ENCODE measurements around the gene LUC7L.
"Not testable (repeated sequence)": the region's sequence is repeated elsewhere in the genome, so short reads cannot be mapped to it uniquely, and the experiment has no call there.

The LUC7L gene

GRCh38 chr16:239948-240277 is 10.7 kb upstream of the LUC7L start:
- DNase-seq: no peak
- in situ Hi-C loops (cut with MboI; ENCODE audit: low pct_unique_long_range_greater_than_20kb, low sequenced_read_pairs): no loop called here

GRCh38 chr16:234468-235305 is 5.4 kb upstream of the LUC7L start, which contains the start of gene FAM234A:
Gene FAM234A (plus strand): TSS chr16:234821. CDS start chr16:254414, 19,593 bp downstream.
- in situ Hi-C loops (cut with MboI; ENCODE audit: low pct_unique_long_range_greater_than_20kb, low sequenced_read_pairs): no loop called here
- peak; percentile 95 for DNase-seq

- no peak for DNase-seq
- in situ Hi-C loops (cut with MboI; ENCODE audit: low pct_unique_long_range_greater_than_20kb, low sequenced_read_pairs): no loop called here
Observed at GRCh38 chr16:230949-231348, 1.7 kb upstream of the LUC7L start.

GRCh38 chr16:230351-230750 is 1.1 kb upstream of the LUC7L start:
- in situ Hi-C loops (cut with MboI; ENCODE audit: low pct_unique_long_range_greater_than_20kb, low sequenced_read_pairs); DNase-seq: not testable (repeated sequence)

- in situ Hi-C loops (cut with MboI; ENCODE audit: low pct_unique_long_range_greater_than_20kb, low sequenced_read_pairs): no loop called here
Observed at GRCh38 chr16:229731-230281, 557 bp upstream of the LUC7L start.

GRCh38 chr16:228151-228851 is 948 bp downstream of the LUC7L start:
- no peak for DNase-seq
- in situ Hi-C loops (cut with MboI; ENCODE audit: low pct_unique_long_range_greater_than_20kb, low sequenced_read_pairs): no loop called here

More at GRCh38 chr16:229731-230281, 557 bp upstream of the LUC7L start:
- DNase-seq: no peak

GRCh38 chr16:220021-220420 is 9.2 kb downstream of the LUC7L start:
- in situ Hi-C loops (cut with MboI; ENCODE audit: low pct_unique_long_range_greater_than_20kb, low sequenced_read_pairs): no loop called here
- no peak for DNase-seq

- no peak for DNase-seq
- in situ Hi-C loops (cut with MboI; ENCODE audit: low pct_unique_long_range_greater_than_20kb, low sequenced_read_pairs): no loop called here
Observed at GRCh38 chr16:212999-213398, 16.2 kb downstream of the LUC7L start.

- in situ Hi-C loops (cut with MboI; ENCODE audit: low pct_unique_long_range_greater_than_20kb, low sequenced_read_pairs); DNase-seq: not testable (repeated sequence)
Observed at GRCh38 chr16:211631-212180, 17.5 kb downstream of the LUC7L start.

GRCh38 chr16:209359-209758 is 19.9 kb downstream of the LUC7L start:
- in situ Hi-C loops (cut with MboI; ENCODE audit: low pct_unique_long_range_greater_than_20kb, low sequenced_read_pairs); DNase-seq: not testable (repeated sequence)

GRCh38 chr16:204046-204445 is 25.2 kb downstream of the LUC7L start:
- DNase-seq; in situ Hi-C loops (cut with MboI; ENCODE audit: low pct_unique_long_range_greater_than_20kb, low sequenced_read_pairs): not testable (repeated sequence)

- in situ Hi-C loops (cut with MboI; ENCODE audit: low pct_unique_long_range_greater_than_20kb, low sequenced_read_pairs): no loop called here
- no peak for DNase-seq
Observed at GRCh38 chr16:203246-203645, 26.0 kb downstream of the LUC7L start.

GRCh38 chr16:200388-200787 is 28.9 kb downstream of the LUC7L start:
- in situ Hi-C loops (cut with MboI; ENCODE audit: low pct_unique_long_range_greater_than_20kb, low sequenced_read_pairs): no loop called here
- no peak for DNase-seq

- in situ Hi-C loops (cut with MboI; ENCODE audit: low pct_unique_long_range_greater_than_20kb, low sequenced_read_pairs): no loop called here
Observed at GRCh38 chr16:194516-194915, 34.7 kb downstream of the LUC7L start.

GRCh38 chr16:193441-193840 is 35.8 kb downstream of the LUC7L start:
- in situ Hi-C loops (cut with MboI; ENCODE audit: low pct_unique_long_range_greater_than_20kb, low sequenced_read_pairs): no loop called here
- DNase-seq: no peak

More at GRCh38 chr16:194516-194915, 34.7 kb downstream of the LUC7L start:
- DNase-seq: no peak

GRCh38 chr16:192686-193085 is 36.6 kb downstream of the LUC7L start:
- in situ Hi-C loops (cut with MboI; ENCODE audit: low pct_unique_long_range_greater_than_20kb, low sequenced_read_pairs): no loop called here
- no peak for DNase-seq

- no peak for DNase-seq
- in situ Hi-C loops (cut with MboI; ENCODE audit: low pct_unique_long_range_greater_than_20kb, low sequenced_read_pairs): no loop called here
Observed at GRCh38 chr16:191831-192230, 37.4 kb downstream of the LUC7L start.

GRCh38 chr16:189604-190186 is 39.6 kb downstream of the LUC7L start:
- DNase-seq: no peak
- in situ Hi-C loops (cut with MboI; ENCODE audit: low pct_unique_long_range_greater_than_20kb, low sequenced_read_pairs): no loop called here

- in situ Hi-C loops (cut with MboI; ENCODE audit: low pct_unique_long_range_greater_than_20kb, low sequenced_read_pairs): no loop called here
- DNase-seq: peak; percentile 30
Observed at GRCh38 chr16:188674-189073, 40.6 kb downstream of the LUC7L start.
